ENCODE data around the gene RNLS.

Gene RNLS

GRCh38 chr10:88226071-88226659, 357.0 kb downstream of the RNLS start:
- Histone ChIP-seq H3K27me3 (replicated peaks; ENCODE audit: control insufficient read depth, insufficient read depth, low read length, poor library complexity, severe bottlenecking) (no peaks in the 10 kb centered on the region), H3K4me3 (ENCODE audit: insufficient read depth, low read depth, low read length, poor library complexity, severe bottlenecking) (no peak overlapping the region), H3K36me3 (ENCODE audit: control insufficient read depth, insufficient read depth, low read length) (no peaks in the 10 kb centered on the region), H3K27ac (ENCODE audit: insufficient read depth, low read length, poor library complexity, severe bottlenecking) (no peak overlapping the region), H3K4me1 (ENCODE audit: control insufficient read depth, insufficient read depth, low read length, poor library complexity, severe bottlenecking) (no peaks in the 10 kb centered on the region), H3K9me3 (ENCODE audit: control insufficient read depth, low read length) (no peaks in the 10 kb centered on the region)
- no peak for DNase-seq

Data from effector memory CD4-positive, alpha-beta T cell (primary cell).